CD14-positive monocyte (primary cell): ENCODE measurements around the gene RBFOX1. TPM values are rescaled to one million over a fixed set of nuclear protein-coding genes. Genes with fewer than 3 reads are reported as not detected.

Experiments
- DNase-seq, 3 donors: peaks; one replicate each; pipeline ENCODE4 v3.0.0-alpha.2; 2011 to 2022
- H2AFZ ChIP-seq: 2 replicates; pipeline ENCODE4 v1.6.0; 2012; ENCODE audit warnings: mild to moderate bottlenecking, low read depth, low read length, inconsistent platforms; ENCODE audit not compliant: insufficient read depth, poor library complexity, severe bottlenecking
- H3K27ac ChIP-seq, 2 donors: 1 replicate in 1 of 2; 2 replicates in 1 of 2; pipeline ENCODE4 v1.5.1; 2012 to 2013; ENCODE audit warnings: low read length in 2 of 2, control low read depth in 1 of 2, inconsistent platforms in 1 of 2, low read depth in 1 of 2, mild to moderate bottlenecking in 1 of 2
- H3K27me3 ChIP-seq, 2 donors: one replicate each; pipeline versions ENCODE4 v1.6.0 to v1.6.1; 2011 to 2013; ENCODE audit warnings: low read length in 2 of 2; ENCODE audit not compliant: control insufficient read depth in 2 of 2, insufficient read depth in 2 of 2
- H3K36me3 ChIP-seq, 2 donors: replicated peaks in 1 of 2; 1 replicate in 1 of 2; 2 replicates in 1 of 2; pipeline versions ENCODE4 v1.5.1 to v1.6.1; 2012 to 2013; ENCODE audit warnings: low read length in 2 of 2, control low read depth in 1 of 2, inconsistent platforms in 1 of 2, mild to moderate bottlenecking in 1 of 2; ENCODE audit not compliant: insufficient read depth in 2 of 2, control insufficient read depth in 1 of 2
- H3K4me1 ChIP-seq, 2 donors: 1 replicate in 1 of 2; 2 replicates in 1 of 2; pipeline versions ENCODE4 v1.5.1 to v1.6.1; 2012 to 2013; ENCODE audit warnings: low read length in 2 of 2, control low read depth in 1 of 2, inconsistent platforms in 1 of 2, mild to moderate bottlenecking in 1 of 2, moderate library complexity in 1 of 2; ENCODE audit not compliant: insufficient read depth in 2 of 2, control insufficient read depth in 1 of 2
- H3K4me2 ChIP-seq: replicated peaks from 2 replicates; pipeline ENCODE3; 2012; ENCODE audit warnings: low read length, moderate library complexity, mild to moderate bottlenecking; ENCODE audit not compliant: poor library complexity, severe bottlenecking; ENCODE audit errors: extremely low read depth
- H3K4me3 ChIP-seq, 3 experiments: fragments of 200-600 bp in 1 of 3; sonication (generic) in 1 of 3; replicated peaks in 1 of 3; 1 replicate in 2 of 3; 2 replicates in 1 of 3; pipeline ENCODE4 v1.5.1; 2011 to 2013; ENCODE audit warnings: low read length in 3 of 3, mild to moderate bottlenecking in 3 of 3, control low read depth in 2 of 3, low read depth in 2 of 3, inconsistent platforms in 1 of 3, moderate library complexity in 1 of 3
- H3K79me2 ChIP-seq: 2 replicates; pipeline ENCODE4 v1.6.0; 2012; ENCODE audit warnings: mild to moderate bottlenecking, control low read depth, inconsistent platforms, low read length, moderate library complexity; ENCODE audit not compliant: insufficient read depth
- H3K9ac ChIP-seq: 2 replicates; pipeline ENCODE4 v1.6.0; 2017; ENCODE audit warnings: low read length, mild to moderate bottlenecking; ENCODE audit not compliant: insufficient read depth, poor library complexity, severe bottlenecking
- H3K9me3 ChIP-seq, 2 donors: replicated peaks in 1 of 2; 1 replicate in 1 of 2; 2 replicates in 1 of 2; pipeline versions ENCODE4 v1.5.1 to v1.6.1; 2012 to 2013; ENCODE audit warnings: low read length in 2 of 2, control low read depth in 1 of 2; ENCODE audit not compliant: control insufficient read depth in 1 of 2, insufficient read depth in 1 of 2
- H4K20me1 ChIP-seq: 2 replicates; pipeline ENCODE4 v1.6.0; 2012; ENCODE audit warnings: mild to moderate bottlenecking, low read length, control low read depth, moderate library complexity; ENCODE audit not compliant: insufficient read depth
- H3K27ac Mint-ChIP-seq, 7 donors: one replicate each; pipeline ENCODE4 v1.8.0; 2020; ENCODE audit warnings: mild to moderate bottlenecking in 7 of 7, mixed read lengths in 7 of 7, moderate library complexity in 6 of 7, inconsistent platforms in 2 of 7
- H3K27me3 Mint-ChIP-seq, 3 donors: one replicate each; pipeline ENCODE4 v1.8.0; 2021 to 2022; ENCODE audit warnings: low read depth in 3 of 3, mild to moderate bottlenecking in 3 of 3, mixed read lengths in 3 of 3, moderate library complexity in 3 of 3, inconsistent platforms in 1 of 3
- H3K36me3 Mint-ChIP-seq, 2 donors: one replicate each; pipeline ENCODE4 v1.8.0; 2020; ENCODE audit warnings: mixed read lengths in 2 of 2, inconsistent platforms in 1 of 2, mild to moderate bottlenecking in 1 of 2
- H3K4me1 Mint-ChIP-seq: one replicate; pipeline ENCODE4 v1.8.0; 2020; ENCODE audit warnings: mild to moderate bottlenecking, mixed read lengths
- H3K4me3 Mint-ChIP-seq, 2 donors: one replicate each; pipeline ENCODE4 v1.8.0; 2020; ENCODE audit warnings: mild to moderate bottlenecking in 2 of 2, mixed read lengths in 2 of 2, moderate library complexity in 1 of 2
- H3K9me3 Mint-ChIP-seq, 7 donors: one replicate each; pipeline ENCODE4 v1.8.0; 2020 to 2022; ENCODE audit warnings: mixed read lengths in 7 of 7, mild to moderate bottlenecking in 6 of 7, moderate library complexity in 6 of 7, inconsistent platforms in 2 of 7
- CTCF ChIP-seq: fragments of 200-600 bp; IDR thresholded peaks from one replicate; pipeline ENCODE4 v1.8.0; 2022; ENCODE audit warnings: antibody characterized with exemption, mild to moderate bottlenecking
- WGBS: methylation state at CpG from one replicate; pipeline ENCODE4 v1.1.5; 2013; ENCODE audit warnings: missing lambda C conversion rate; ENCODE audit not compliant: insufficient coverage; 5-methylcytosine and 5-hydroxymethylcytosine counted together
- intact Hi-C, 2 donors: fragments of 100-400 bp; cut with micrococcal nuclease; formaldehyde crosslinking; loops; one replicate each; pipeline versions ENCODE4 v1.15.0 to v1.15.1; 2023
- polyA plus RNA-seq, 3 donors: library from polyadenylated mRNA; depleted of rRNA in 1 of 3; unstranded in 2 of 3; stranded (reverse) in 1 of 3; fragments of 300-500 nt in 2 of 3; fragments of >200 nt in 1 of 3; fragmentation: Illumina TruSeq in 2 of 3; gene quantifications; 1 replicate in 2 of 3; 2 replicates in 1 of 3; pipeline ENCODE4 v1.2.3, GENCODE V29; 2012 to 2021

RBFOX1 gene
- polyA plus RNA-seq, 3 donors = not detected

DNA sequence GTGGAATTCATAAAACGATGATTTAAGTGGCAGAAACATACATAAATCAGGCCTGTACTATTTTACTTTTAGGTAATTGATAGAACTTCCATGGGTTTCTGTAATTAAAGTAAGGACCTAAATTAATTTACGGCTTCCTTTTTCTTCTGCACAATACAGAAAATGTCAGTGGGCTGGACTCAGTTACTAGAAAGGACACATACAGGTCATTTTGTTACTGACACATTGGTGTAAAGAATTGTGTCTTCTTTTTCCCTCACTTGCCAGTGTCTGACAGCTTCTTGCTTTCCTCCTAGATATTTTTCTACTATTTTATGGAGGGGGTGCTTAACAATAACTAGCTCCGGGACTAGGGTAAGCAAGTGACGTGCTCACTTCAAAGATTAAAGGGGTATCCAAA lies 304.8 kb downstream of the RBFOX1 start:
- Histone ChIP-seq H3K27me3 (no peaks in the 10 kb centered on the region), H3K4me3 (no peak overlapping the region), H3K4me1 (no peaks in the 10 kb centered on the region), H3K9me3 (no peaks in the 10 kb centered on the region), H3K79me2 (no peaks in the 10 kb centered on the region), H4K20me1 (no peaks in the 10 kb centered on the region), H2AFZ (no peak overlapping the region), H3K9ac (no peak overlapping the region), H3K27ac (no peak overlapping the region), H3K36me3 (no peaks in the 10 kb centered on the region), H3K4me2 (no peak overlapping the region)
- WGBS = no CpG with 5 or more reads among the region's 4 CpGs
- Mint-ChIP-seq H3K27ac (no peak overlapping the region), H3K36me3 (no peaks in the 10 kb centered on the region), H3K4me3 (no peak overlapping the region), H3K27me3 (no peaks in the 10 kb centered on the region), H3K9me3 (peaks cover 0 to 12% (median 0%) of the 10 kb centered on the region in 7 donors), H3K4me1 (no peaks in the 10 kb centered on the region)
- DNase-seq = no peak
- intact Hi-C loops = no loop called here
- no peak for TF ChIP-seq CTCF

GRCh38 chr16:7638306-7638705 lies 305.7 kb downstream of the RBFOX1 start:
- no peak overlapping the region for H3K27ac Mint-ChIP-seq

More at GRCh38 chr16:7638306-7638705, 305.7 kb downstream of the RBFOX1 start:
- intact Hi-C loops = no loop called here
- DNase-seq = no peak
- no peaks in the 10 kb centered on the region for H3K4me1 ChIP-seq
- no peaks in the 10 kb centered on the region for H3K27me3 ChIP-seq
- no peak overlapping the region for H3K9ac ChIP-seq
- no peaks in the 10 kb centered on the region for H3K9me3 ChIP-seq
- H3K9me3 Mint-ChIP-seq = peaks cover 0 to 12% (median 0%) of the 10 kb centered on the region in 7 donors
- no peaks in the 10 kb centered on the region for H3K36me3 Mint-ChIP-seq
- H3K4me3 Mint-ChIP-seq = no peak overlapping the region
- no peaks in the 10 kb centered on the region for H4K20me1 ChIP-seq
- H3K27ac ChIP-seq = no peak overlapping the region
- H3K27me3 Mint-ChIP-seq = no peaks in the 10 kb centered on the region
- no peaks in the 10 kb centered on the region for H3K36me3 ChIP-seq
- no peak overlapping the region for H3K4me2 ChIP-seq
- H3K4me1 Mint-ChIP-seq = no peaks in the 10 kb centered on the region
- H2AFZ ChIP-seq = no peak overlapping the region
- H3K79me2 ChIP-seq = no peaks in the 10 kb centered on the region
- WGBS = no CpG with 5 or more reads among the region's 5 CpGs
- H3K4me3 ChIP-seq = no peak overlapping the region
- TF ChIP-seq CTCF = no peak
